ENCODE measurements around the gene TRAPPC10.
"Not testable (repeated sequence)": the region's sequence is repeated elsewhere in the genome, so short reads cannot be mapped to it uniquely, and the experiment has no call there.

The TRAPPC10 gene

GRCh38 chr21:44094832-44095231, 82.7 kb downstream of the TRAPPC10 start:
- DNase-seq: no peak

GRCh38 chr21:44098507-44098906, 86.4 kb downstream of the TRAPPC10 start:
- DNase-seq: not testable (repeated sequence)

GRCh38 chr21:44098964-44099363, 86.9 kb downstream of the TRAPPC10 start:
- DNase-seq: not testable (repeated sequence)

GRCh38 chr21:44107026-44107501, 95.0 kb downstream of the TRAPPC10 start, which contains the start of gene PWP2:
PWP2 (plus strand) TSS chr21:44107399; CDS start chr21:44107417, 18 bp downstream.
- DNase-seq: peak; percentile 60

- not testable (repeated sequence) for DNase-seq
These were observed 95.5 kb downstream of the TRAPPC10 start for GRCh38 chr21:44107589-44107988.

- DNase-seq: not testable (repeated sequence)
These were observed 101.7 kb downstream of the TRAPPC10 start for GRCh38 chr21:44113702-44114371.

- not testable (repeated sequence) for DNase-seq
These were observed 110.0 kb downstream of the TRAPPC10 start for GRCh38 chr21:44122131-44122530.

- not testable (repeated sequence) for DNase-seq
These were observed 115.7 kb downstream of the TRAPPC10 start for GRCh38 chr21:44127827-44128226.

GRCh38 chr21:44133715-44134057, 121.6 kb downstream of the TRAPPC10 start:
- not testable (repeated sequence) for DNase-seq

GRCh38 chr21:44134732-44135131, 122.6 kb downstream of the TRAPPC10 start:
- not testable (repeated sequence) for DNase-seq

GRCh38 chr21:44138039-44138438, 125.9 kb downstream of the TRAPPC10 start:
- not testable (repeated sequence) for DNase-seq

GRCh38 chr21:44139787-44140551, 127.9 kb downstream of the TRAPPC10 start:
- not testable (repeated sequence) for DNase-seq

GRCh38 chr21:44140552-44140932, 128.4 kb downstream of the TRAPPC10 start:
- not testable (repeated sequence) for DNase-seq

GRCh38 chr21:44142470-44142869, 130.4 kb downstream of the TRAPPC10 start:
- DNase-seq: not testable (repeated sequence)

GRCh38 chr21:44143380-44143779, 131.3 kb downstream of the TRAPPC10 start:
- not testable (repeated sequence) for DNase-seq

GRCh38 chr21:44143996-44144395, 131.9 kb downstream of the TRAPPC10 start:
- DNase-seq: not testable (repeated sequence)

- not testable (repeated sequence) for DNase-seq
These were observed 132.9 kb downstream of the TRAPPC10 start for GRCh38 chr21:44144784-44145602.

GRCh38 chr21:44145616-44146015, 133.5 kb downstream of the TRAPPC10 start:
- DNase-seq: not testable (repeated sequence)

- DNase-seq: not testable (repeated sequence)
These were observed 135.0 kb downstream of the TRAPPC10 start for GRCh38 chr21:44147108-44147507.

GRCh38 chr21:44150255-44150654, 138.1 kb downstream of the TRAPPC10 start:
- not testable (repeated sequence) for DNase-seq

GRCh38 chr21:44153214-44153888, 141.2 kb downstream of the TRAPPC10 start:
- not testable (repeated sequence) for DNase-seq

GRCh38 chr21:44153889-44154228, 141.8 kb downstream of the TRAPPC10 start:
- DNase-seq: peak; percentile 68

All from activated naive CD4-positive, alpha-beta T cell treated with anti-CD3 and anti-CD28 coated beads, Interleukin-2, amount 50 U/mL, for 16 hours (primary cell).